BLaER1 (cell line): Measurements from ENCODE around the gene UBE2QL1.

Experiments used
- H3K27ac ChIP-seq: shearing (Covaris generic); formaldehyde crosslinking; 2 replicates; pipeline ENCODE4 v1.8.1; 2022
- H3K27me3 ChIP-seq: shearing (Covaris generic); formaldehyde crosslinking; 2 replicates; pipeline ENCODE4 v1.8.1; 2022
- H3K36me3 ChIP-seq: shearing (Covaris generic); formaldehyde crosslinking; 2 replicates; pipeline ENCODE4 v1.8.1; 2022
- H3K4me1 ChIP-seq: shearing (Covaris generic); formaldehyde crosslinking; 2 replicates; pipeline ENCODE4 v1.8.1; 2022
- H3K4me2 ChIP-seq: shearing (Covaris generic); formaldehyde crosslinking; 2 replicates; pipeline ENCODE4 v1.8.1; 2022
- H3K4me3 ChIP-seq: shearing (Covaris generic); formaldehyde crosslinking; 2 replicates; pipeline ENCODE4 v1.8.1; 2022
- H3K9ac ChIP-seq: shearing (Covaris generic); formaldehyde crosslinking; 2 replicates; pipeline ENCODE4 v1.8.1; 2022
- H3K9me3 ChIP-seq: shearing (Covaris generic); formaldehyde crosslinking; 2 replicates; pipeline ENCODE4 v1.8.1; 2022
- H4K20me1 ChIP-seq: shearing (Covaris generic); formaldehyde crosslinking; 2 replicates; pipeline ENCODE4 v1.8.1; 2022
- Cebpa-rat ChIP-seq: shearing (Covaris generic); IDR thresholded peaks from 2 replicates; pipeline ENCODE4 v1.8.1; 2022

UBE2QL1 gene

DNA sequence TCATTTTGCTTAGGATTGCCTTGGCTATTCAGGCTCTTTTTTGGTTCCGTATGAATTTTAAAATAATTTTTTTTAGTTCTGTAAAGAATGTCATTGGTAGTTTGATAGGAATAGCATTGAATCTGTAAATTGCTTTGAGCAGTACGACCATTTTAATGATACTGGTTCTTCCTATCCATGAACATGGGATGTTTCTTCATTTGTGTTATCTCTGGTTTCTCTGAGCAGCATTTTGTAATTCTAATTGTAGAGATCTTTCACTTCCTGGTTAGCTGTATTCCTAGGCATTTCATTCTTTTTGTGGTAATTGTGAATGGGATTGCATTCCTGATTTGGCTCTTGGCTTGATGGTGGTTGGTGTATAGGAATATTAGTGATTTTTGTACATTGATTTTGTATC is 6.3 kb upstream of the UBE2QL1 start:
- no peak overlapping the region for H3K9ac ChIP-seq
- no peak overlapping the region for H3K27ac ChIP-seq
- peaks cover 18% of the 10 kb centered on the region for H3K9me3 ChIP-seq
- no peak for TF ChIP-seq Cebpa-rat
- no peaks in the 10 kb centered on the region for H3K4me1 ChIP-seq
- no peaks in the 10 kb centered on the region for H3K36me3 ChIP-seq
- H3K4me2 ChIP-seq, result no peak overlapping the region
- no peak overlapping the region for H3K4me3 ChIP-seq
- H3K27me3 ChIP-seq, result no peaks in the 10 kb centered on the region
- no peaks in the 10 kb centered on the region for H4K20me1 ChIP-seq

- no peak overlapping the region for H3K27ac ChIP-seq
- H3K4me3 ChIP-seq, result no peak overlapping the region
- H3K9me3 ChIP-seq, result peaks cover 18% of the 10 kb centered on the region
- no peaks in the 10 kb centered on the region for H3K27me3 ChIP-seq
- no peaks in the 10 kb centered on the region for H3K4me1 ChIP-seq
- no peak overlapping the region for H3K4me2 ChIP-seq
- no peaks in the 10 kb centered on the region for H3K36me3 ChIP-seq
- TF ChIP-seq Cebpa-rat, result no peak
- no peaks in the 10 kb centered on the region for H4K20me1 ChIP-seq
- H3K9ac ChIP-seq, result no peak overlapping the region
Observed at GRCh38 chr5:6443326-6443725, 5.3 kb upstream of the UBE2QL1 start.

GRCh38 chr5:6446042-6446441 is 2.6 kb upstream of the UBE2QL1 start:
- Histone ChIP-seq H4K20me1 (peaks cover 18% of the 10 kb centered on the region), H3K4me3 (no peak overlapping the region), H3K4me2 (no peak overlapping the region), H3K27ac (no peak overlapping the region), H3K9ac (no peak overlapping the region), H3K27me3 (peaks cover 26% of the 10 kb centered on the region), H3K4me1 (peaks cover 8% of the 10 kb centered on the region), H3K9me3 (peaks cover 8% of the 10 kb centered on the region; the same call in 1 of the 2 replicates), H3K36me3 (no peaks in the 10 kb centered on the region)
- TF ChIP-seq Cebpa-rat, result no peak

- Histone ChIP-seq H3K27me3 (peaks cover 34% of the 10 kb centered on the region), H3K9ac (no peak overlapping the region), H3K27ac (no peak overlapping the region), H3K4me3 (no peak overlapping the region), H3K4me1 (peaks cover 8% of the 10 kb centered on the region), H4K20me1 (peaks cover 20% of the 10 kb centered on the region), H3K9me3 (peaks cover 8% of the 10 kb centered on the region; the same call in 1 of the 2 replicates), H3K36me3 (no peaks in the 10 kb centered on the region), H3K4me2 (no peak overlapping the region)
- TF ChIP-seq Cebpa-rat, result no peak
Observed at GRCh38 chr5:6446626-6447309, 1.9 kb upstream of the UBE2QL1 start.

DNA sequence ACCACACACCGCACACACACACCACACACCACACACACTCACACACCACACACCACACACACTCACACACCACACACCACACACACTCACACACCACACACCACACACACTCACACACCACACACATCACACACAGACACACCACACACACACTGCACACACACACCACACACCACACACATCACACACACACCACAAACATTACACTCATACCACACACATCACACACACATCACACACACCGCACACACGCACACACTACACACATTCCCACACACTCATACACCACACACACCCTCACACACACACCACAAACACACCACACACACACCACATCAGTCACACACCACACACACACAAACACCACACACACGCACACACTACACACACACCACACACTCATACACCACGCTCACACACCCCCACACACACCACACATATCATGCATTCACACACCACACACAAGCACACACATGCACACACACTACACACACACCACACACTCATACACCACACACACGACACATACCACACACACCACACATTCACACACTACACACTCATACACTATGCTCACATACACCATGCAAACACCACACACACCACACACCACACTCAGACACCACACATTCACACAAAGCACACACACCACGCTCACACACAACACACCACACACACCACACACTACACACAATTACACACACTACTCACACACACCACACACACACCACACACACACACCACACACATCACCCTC is 1.1 kb upstream of the UBE2QL1 start:
- Histone ChIP-seq H4K20me1 (peaks cover 20% of the 10 kb centered on the region), H3K4me1 (peaks cover 8% of the 10 kb centered on the region), H3K9me3 (peaks cover 7% of the 10 kb centered on the region; the same call in 1 of the 2 replicates), H3K4me2 (no peak overlapping the region), H3K4me3 (no peak overlapping the region), H3K9ac (no peak overlapping the region), H3K27me3 (peaks cover 40% of the 10 kb centered on the region), H3K36me3 (no peaks in the 10 kb centered on the region), H3K27ac (no peak overlapping the region)
- TF ChIP-seq Cebpa-rat, result no peak

DNA sequence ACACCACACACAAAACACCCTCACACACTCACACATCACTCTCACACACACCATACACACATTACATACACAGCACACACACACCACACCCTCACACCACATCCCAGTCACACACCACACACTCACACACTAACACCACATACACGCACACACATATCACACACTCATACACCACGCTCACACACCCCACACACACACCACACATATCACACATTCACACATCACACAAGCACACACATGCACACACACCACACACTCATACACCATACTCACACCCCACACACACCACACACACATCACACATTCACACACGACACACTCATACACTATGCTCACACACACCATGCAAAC is 543 bp upstream of the UBE2QL1 start:
- peaks cover 20% of the 10 kb centered on the region for H4K20me1 ChIP-seq
- peaks cover 45% of the 10 kb centered on the region for H3K27me3 ChIP-seq
- peaks cover 1% of the 10 kb centered on the region; the same call in 1 of the 2 replicates for H3K9me3 ChIP-seq
- H3K36me3 ChIP-seq, result no peaks in the 10 kb centered on the region
- H3K4me2 ChIP-seq, result no peak overlapping the region; the same call in 1 of the 2 replicates
- TF ChIP-seq Cebpa-rat, result no peak
- no peak overlapping the region for H3K27ac ChIP-seq
- no peak overlapping the region for H3K9ac ChIP-seq
- peaks cover 8% of the 10 kb centered on the region for H3K4me1 ChIP-seq
- H3K4me3 ChIP-seq, result peak overlapping the region; percentile 69

DNA sequence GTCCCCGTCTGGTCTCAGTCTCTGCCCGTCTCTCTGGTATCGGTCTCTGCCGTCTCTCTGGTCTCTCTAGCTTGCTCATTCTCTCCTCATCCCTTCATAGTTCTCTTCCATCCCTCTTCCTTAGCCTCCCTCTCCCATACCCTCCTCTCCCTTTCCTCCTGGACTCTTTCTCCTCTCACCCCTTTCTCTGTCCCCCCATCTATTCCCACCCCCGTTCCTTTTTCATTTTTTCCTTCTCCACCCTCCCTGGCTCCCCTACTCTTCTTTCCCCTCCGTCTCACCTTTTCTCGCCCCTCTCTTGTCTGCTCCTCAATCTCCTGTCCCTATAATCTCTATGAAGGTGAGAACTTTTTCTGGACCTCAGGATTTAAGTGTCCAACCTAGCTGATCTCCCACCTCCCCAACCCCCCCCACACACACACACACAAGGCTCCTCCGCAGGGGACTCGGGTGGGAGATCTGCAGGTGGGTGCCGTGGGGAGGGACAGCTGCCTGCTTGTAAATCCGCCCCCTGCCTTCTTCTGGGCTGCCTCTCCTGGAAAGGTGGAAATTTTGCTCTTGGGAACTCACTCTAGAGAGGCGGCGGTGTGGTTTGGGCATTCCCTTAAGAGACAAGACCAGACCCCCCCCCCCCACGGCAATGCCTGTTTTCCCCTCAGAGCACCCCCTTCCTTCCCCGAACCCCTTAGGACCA is 953 bp downstream of the UBE2QL1 start:
- no peak for TF ChIP-seq Cebpa-rat
- Histone ChIP-seq H4K20me1 (peaks cover 20% of the 10 kb centered on the region), H3K4me2 (peak overlapping the region; percentile 94), H3K27me3 (peaks cover 46% of the 10 kb centered on the region), H3K4me1 (peaks cover 8% of the 10 kb centered on the region), H3K27ac (no peak overlapping the region), H3K9me3 (no peaks in the 10 kb centered on the region), H3K4me3 (peak overlapping the region; percentile 69), H3K9ac (no peak overlapping the region), H3K36me3 (no peaks in the 10 kb centered on the region)

DNA sequence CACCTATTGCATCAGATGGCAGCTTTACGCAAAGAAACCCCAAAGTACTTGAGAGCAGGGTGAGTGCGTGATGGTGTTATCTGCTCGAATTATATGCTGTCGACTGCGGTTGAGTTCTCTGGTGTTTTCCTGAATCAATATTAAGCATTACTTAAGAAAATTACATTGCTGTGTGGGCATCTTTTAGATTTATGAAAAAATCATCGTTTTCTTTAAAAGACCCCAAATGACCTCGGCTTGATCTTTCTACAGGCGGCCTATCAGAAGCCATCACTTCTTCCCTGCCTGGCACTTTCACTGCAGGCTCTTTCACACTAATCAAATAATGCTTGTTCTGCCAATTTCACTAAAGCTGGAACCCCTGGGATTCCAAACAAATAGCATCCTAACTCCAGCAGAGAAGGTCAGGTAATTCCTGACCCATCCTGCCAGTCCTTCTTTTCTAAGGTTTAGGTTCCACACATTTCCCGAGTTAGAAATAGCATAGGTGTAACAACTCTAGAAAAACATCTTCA is 1.7 kb downstream of the UBE2QL1 start:
- Histone ChIP-seq H3K4me3 (no peak overlapping the region), H3K9ac (no peak overlapping the region), H3K27me3 (peaks cover 46% of the 10 kb centered on the region), H3K27ac (no peak overlapping the region), H3K4me2 (no peak overlapping the region), H3K36me3 (no peaks in the 10 kb centered on the region), H3K4me1 (peaks cover 8% of the 10 kb centered on the region), H4K20me1 (peaks cover 20% of the 10 kb centered on the region), H3K9me3 (no peaks in the 10 kb centered on the region)
- TF ChIP-seq Cebpa-rat, result no peak

DNA sequence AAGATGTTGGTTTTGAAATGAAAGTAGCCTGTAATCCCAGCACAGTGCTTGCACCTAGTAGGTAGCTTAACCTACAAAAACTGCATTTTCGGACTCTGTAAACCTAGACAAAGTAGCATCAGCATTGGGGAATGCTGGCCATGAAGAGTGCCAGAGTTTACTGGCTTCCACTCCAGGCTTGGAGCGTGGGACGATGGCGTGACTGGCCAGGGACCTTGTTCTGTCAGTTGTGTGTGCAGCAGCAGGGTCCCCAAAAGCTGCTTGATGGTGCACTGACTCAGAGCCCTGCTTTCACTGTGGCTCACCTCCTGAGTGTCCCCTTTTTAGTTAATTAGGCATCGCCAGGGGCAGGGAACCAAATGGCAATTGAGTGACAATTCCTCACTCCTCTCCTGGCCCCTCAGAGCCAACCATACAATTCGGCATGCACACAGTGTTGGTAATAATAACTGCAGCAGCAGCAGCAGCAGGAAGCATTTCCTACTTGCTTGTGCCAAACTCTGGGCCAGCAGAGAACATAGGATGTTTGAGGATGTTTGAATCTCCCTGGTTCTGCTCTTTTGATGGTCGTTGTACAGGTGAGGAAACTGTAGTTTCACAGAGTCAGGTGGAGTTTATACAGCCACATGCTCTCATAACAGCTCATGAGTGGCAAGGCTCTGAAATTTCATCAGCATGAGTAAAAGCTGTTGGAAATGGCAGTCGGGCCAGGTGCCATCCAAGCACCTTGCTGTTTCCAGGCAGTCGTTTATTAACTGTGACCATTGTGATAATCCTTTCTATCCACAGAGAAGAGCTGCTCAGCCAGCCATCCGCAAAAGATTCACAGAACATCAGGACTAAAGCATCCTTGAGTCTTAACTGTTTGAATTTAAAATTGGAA is 4.2 kb downstream of the UBE2QL1 start:
- no peaks in the 10 kb centered on the region for H3K9me3 ChIP-seq
- H3K27me3 ChIP-seq, result peaks cover 46% of the 10 kb centered on the region
- no peaks in the 10 kb centered on the region for H3K36me3 ChIP-seq
- no peak for TF ChIP-seq Cebpa-rat
- no peak overlapping the region for H3K4me3 ChIP-seq
- H3K4me1 ChIP-seq, result peaks cover 8% of the 10 kb centered on the region
- no peak overlapping the region for H3K27ac ChIP-seq
- H3K9ac ChIP-seq, result no peak overlapping the region
- no peak overlapping the region for H3K4me2 ChIP-seq
- H4K20me1 ChIP-seq, result peaks cover 20% of the 10 kb centered on the region
